ENCODE results near the gene KIAA1586. TPM values are rescaled to one million over a fixed set of nuclear protein-coding genes. Genes with fewer than 3 reads are reported as not detected.
"Not testable (repeated sequence)": the region's sequence is repeated elsewhere in the genome, so short reads cannot be mapped to it uniquely, and the experiment has no call there.

KIAA1586 gene
- total and polyA plus RNA-seq, 2 donors (not counting 3 experiments of a cell fraction or from before 2014, with no cell fraction given): 1.7 to 14.0 TPM

GRCh38 chr6:57006101-57006500 is 40.4 kb upstream of the KIAA1586 start:
- intact Hi-C loops (cut with micrococcal nuclease) (no loop called here), dilution Hi-C loops (cut with MboI; ENCODE audit: extremely low pct_ligation_motif_present, low sequenced_read_pairs) (no loop called here)
- H3K4me3 ChIP-seq (replicated peaks in 1 of 3; ENCODE audit: insufficient read depth in 1 of 3, low read depth in 1 of 3, low read length in 3 of 3): no peak overlapping the region
- FAIRE-seq (no peak), DNase-seq (ENCODE audit: low read depth, low spot score) (no peak)
- no peaks in the 10 kb centered on the region for H3K9me3 ChIP-seq (replicated peaks; ENCODE audit: control insufficient read depth, insufficient read depth, low read length)
- H3K9me1 ChIP-seq (replicated peaks; ENCODE audit: control insufficient read depth, extremely low read depth, insufficient read depth, low read length): no peaks in the 10 kb centered on the region
- no TSS peak for BruUV-seq (replicated peaks)
- H3K9ac ChIP-seq (replicated peaks; ENCODE audit: extremely low read depth, insufficient read depth, low read length): no peak overlapping the region
- H3K4me2 ChIP-seq (ENCODE audit: insufficient read depth, low read length): no peak overlapping the region
- POLR2A ChIA-PET: no interaction called here
- H2AFZ ChIP-seq (ENCODE audit: low read depth, low read length): no peak overlapping the region
- H3K27me3 ChIP-seq (ENCODE audit: control insufficient read depth in 2 of 2, insufficient read depth in 2 of 2, low read length in 2 of 2): no peaks in the 10 kb centered on the region
- CTCF ChIA-PET: interaction anchor here (0.5 to 1.0 kb wide), 2 partner anchors 13 to 51 kb away, joined by 3 read pairs; partner anchors contain the start of gene BEND6
- H3K36me3 ChIP-seq (ENCODE audit: control insufficient read depth in 2 of 2, extremely low read depth in 1 of 2, insufficient read depth in 2 of 2, low read length in 2 of 2): no peaks in the 10 kb centered on the region
- H3K27ac ChIP-seq (ENCODE audit: insufficient read depth, low read depth, low read length): no peak overlapping the region
- H3K79me2 ChIP-seq (ENCODE audit: control insufficient read depth, insufficient read depth, low read length): no peaks in the 10 kb centered on the region
- H4K20me1 ChIP-seq (replicated peaks; ENCODE audit: control insufficient read depth, extremely low read depth, insufficient read depth, low read length): no peaks in the 10 kb centered on the region
- TF ChIP-seq POLR2AphosphoS5 (IDR thresholded peaks at IDR 0.05; ENCODE audit: insufficient read depth, low read depth, low read length): no peak
- H3K4me1 ChIP-seq (ENCODE audit: control insufficient read depth, extremely low read depth, insufficient read depth, low read length): no peaks in the 10 kb centered on the region

DNA sequence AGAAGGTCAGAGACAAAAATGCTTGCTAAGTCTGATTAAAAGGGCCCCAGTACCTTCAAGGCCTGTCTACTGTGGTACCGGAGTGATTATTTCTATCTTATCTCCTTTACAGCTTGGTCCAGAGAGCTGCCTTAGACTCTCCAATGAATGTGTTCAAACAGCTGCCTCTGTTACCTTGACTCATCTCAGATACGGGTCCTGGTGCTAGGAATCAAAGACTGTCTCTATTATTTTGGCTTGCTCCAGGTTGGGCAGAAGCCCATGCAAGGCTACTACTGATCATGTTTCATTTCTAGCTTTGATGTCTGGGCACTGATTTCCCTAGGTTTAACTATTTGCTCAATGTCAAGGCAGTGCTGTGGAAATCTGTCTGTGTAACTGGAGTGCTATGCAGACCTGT is 38.4 kb upstream of the KIAA1586 start:
- CTCF ChIA-PET; BruUV-seq (replicated peaks); FAIRE-seq; H3K9me3 ChIP-seq (replicated peaks; ENCODE audit: control insufficient read depth, insufficient read depth, low read length); H3K79me2 ChIP-seq (ENCODE audit: control insufficient read depth, insufficient read depth, low read length); intact Hi-C loops (cut with micrococcal nuclease); H3K27ac ChIP-seq (ENCODE audit: insufficient read depth, low read depth, low read length); H3K36me3 ChIP-seq (ENCODE audit: control insufficient read depth in 2 of 2, extremely low read depth in 1 of 2, insufficient read depth in 2 of 2, low read length in 2 of 2); H3K4me3 ChIP-seq (replicated peaks in 1 of 3; ENCODE audit: insufficient read depth in 1 of 3, low read depth in 1 of 3, low read length in 3 of 3); dilution Hi-C loops (cut with MboI; ENCODE audit: extremely low pct_ligation_motif_present, low sequenced_read_pairs); H4K20me1 ChIP-seq (replicated peaks; ENCODE audit: control insufficient read depth, extremely low read depth, insufficient read depth, low read length); DNase-seq (ENCODE audit: low read depth, low spot score); H3K27me3 ChIP-seq (ENCODE audit: control insufficient read depth in 2 of 2, insufficient read depth in 2 of 2, low read length in 2 of 2); H3K4me1 ChIP-seq (ENCODE audit: control insufficient read depth, extremely low read depth, insufficient read depth, low read length); H3K9me1 ChIP-seq (replicated peaks; ENCODE audit: control insufficient read depth, extremely low read depth, insufficient read depth, low read length); H3K9ac ChIP-seq (replicated peaks; ENCODE audit: extremely low read depth, insufficient read depth, low read length); POLR2A ChIA-PET; H3K4me2 ChIP-seq (ENCODE audit: insufficient read depth, low read length); H2AFZ ChIP-seq (ENCODE audit: low read depth, low read length): not testable (repeated sequence)

Measured in endothelial cell of umbilical vein (primary cell).